NCI-H2081 treated with DMSO at 0.1 percent for 48 hours (cell line): ENCODE results near the gene CCL14.
"Not testable (repeated sequence)": the region's sequence is repeated elsewhere in the genome, so short reads cannot be mapped to it uniquely, and the experiment has no call there.

Source experiments
- DNase-seq: peaks from one replicate; lab custom pipeline; 2025; lab: John Stamatoyannopoulos, UW

Gene CCL14

DNA sequence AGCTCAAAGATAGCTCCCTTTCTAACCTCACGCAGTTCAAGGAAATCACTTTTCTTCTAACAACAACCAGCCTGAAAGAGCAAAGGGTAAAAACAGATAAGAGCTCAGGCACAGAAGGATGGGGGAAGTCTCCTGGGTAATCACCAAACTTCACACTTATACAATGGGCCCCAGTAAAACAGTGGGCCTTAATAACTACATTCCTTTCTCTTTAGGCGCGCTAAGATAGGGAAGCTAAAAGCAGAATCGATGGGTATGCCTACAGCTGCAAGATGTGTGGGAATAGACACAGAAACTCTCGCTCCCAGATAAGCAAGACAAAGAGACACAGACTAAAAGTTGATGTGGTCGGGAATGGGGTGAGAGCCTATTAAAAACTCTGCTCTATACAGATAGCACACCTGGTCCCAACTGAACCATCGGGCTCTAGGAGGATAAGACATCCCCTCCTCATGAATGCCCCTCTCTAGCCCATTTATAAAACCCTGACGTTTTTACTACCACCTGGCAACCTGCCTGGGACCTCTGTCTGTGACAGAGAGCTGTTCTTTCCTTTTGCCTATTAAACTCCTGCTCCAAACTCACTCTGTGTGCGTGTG, 43.8 kb downstream of the CCL14 start:
- no peak for DNase-seq

DNA sequence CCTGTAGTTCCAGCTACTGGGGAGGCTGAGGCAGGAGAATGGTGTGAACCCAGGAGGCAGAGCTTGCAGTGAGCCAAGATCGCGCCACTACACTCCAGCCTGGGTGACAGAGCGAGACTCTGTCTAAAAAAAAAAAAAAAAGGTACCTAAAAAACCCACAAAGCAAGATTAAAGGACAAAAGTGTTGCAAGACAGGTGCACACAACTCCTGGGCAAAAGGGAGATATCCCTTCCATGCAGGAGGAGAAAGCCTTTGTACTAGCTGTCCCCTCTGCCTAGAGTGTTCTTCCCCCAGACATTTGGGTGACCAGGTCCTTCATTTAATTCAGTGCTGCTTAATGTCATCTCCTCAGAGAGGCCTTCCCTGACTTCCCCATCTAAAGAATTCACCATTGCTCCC, 48.0 kb downstream of the CCL14 start:
- not testable (repeated sequence) for DNase-seq

DNA sequence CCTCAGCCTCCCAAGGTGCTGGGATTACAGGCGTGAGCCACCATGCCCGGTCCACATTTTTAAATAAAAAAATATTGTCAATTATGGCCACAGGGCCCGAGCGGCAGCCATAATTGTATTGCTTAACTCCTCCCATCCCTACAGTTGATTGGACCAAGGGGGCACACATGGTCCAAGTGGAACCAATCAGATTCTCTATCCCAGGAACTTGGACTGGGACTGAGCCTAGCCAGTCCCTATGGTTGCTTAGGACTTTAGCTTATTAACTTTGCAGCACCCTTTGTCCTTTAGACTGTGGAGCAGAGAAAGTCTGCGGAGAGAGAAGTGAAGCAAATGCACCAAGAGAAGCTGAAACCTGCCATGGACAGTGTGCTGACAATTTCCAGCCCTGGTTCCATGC, 50.5 kb downstream of the CCL14 start:
- DNase-seq = no peak

DNA sequence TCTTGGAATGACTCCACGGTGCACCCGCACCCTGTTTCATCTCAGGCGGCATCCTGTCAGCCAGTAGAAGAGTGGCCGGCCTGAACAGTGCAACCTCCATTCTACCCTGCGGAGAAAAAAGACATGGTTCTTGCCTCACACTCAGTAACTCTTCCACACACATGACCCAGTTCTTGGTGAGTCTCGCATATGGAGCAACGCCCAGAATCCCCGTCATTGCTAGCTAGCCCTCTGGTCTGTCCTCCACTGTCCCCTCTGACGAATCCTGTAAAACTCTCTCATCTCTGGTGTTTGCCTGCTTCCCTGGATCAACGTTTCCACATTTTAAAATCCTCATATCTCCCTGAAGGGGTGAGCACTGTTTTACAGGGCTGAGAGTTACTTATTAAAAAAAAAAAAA, 51.8 kb downstream of the CCL14 start:
- no peak for DNase-seq
